Body of pancreas (tissue), 4 donors: ENCODE data around the gene RPS3A.

ENCODE experiments used
- CTCF ChIP-seq, 7 experiments: fragments of 450-650 bp in 4 of 7; fragments of 200-600 bp in 3 of 7; sonication (generic) in 3 of 7; IDR thresholded peaks; one replicate each; pipeline ENCODE4 v1.5.1; 2016 to 2019; ENCODE audit warnings: antibody characterized with exemption in 7 of 7
- POLR2A ChIP-seq, 3 donors: fragments of 450-650 bp; IDR thresholded peaks; one replicate each; pipeline ENCODE4 v1.6.1; 2016; ENCODE audit warnings: antibody characterized with exemption in 3 of 3, mild to moderate bottlenecking in 2 of 3

- TF ChIP-seq POLR2A (IDR thresholded peaks at IDR 0.05) (peak in 2 of 3 donors; percentile 90 to 95), CTCF (IDR thresholded peaks at IDR 0.05) (peak; percentile 30 to 96 (median 92))
These were observed at the start of gene RPS3A for GRCh38 chr4:151099229-151099975.
